Epithelial cell of prostate (primary cell): Measurements from ENCODE around the gene RAB25.
A peak's percentile ranks its signal among the peaks of the same experiment; 100 is the strongest.
"Not testable (repeated sequence)": the region's sequence is repeated elsewhere in the genome, so short reads cannot be mapped to it uniquely, and the experiment has no call there.

Source experiments
- DNase-seq: peaks from one replicate; pipeline ENCODE4 v3.0.0-alpha.2; 2011; ENCODE audit warnings: low read depth, low spot score
- H3K27ac ChIP-seq: fragments of 450-650 bp; 2 replicates; pipeline ENCODE4 v1.5.1; 2017; ENCODE audit warnings: mild to moderate bottlenecking

RAB25 gene

DNA sequence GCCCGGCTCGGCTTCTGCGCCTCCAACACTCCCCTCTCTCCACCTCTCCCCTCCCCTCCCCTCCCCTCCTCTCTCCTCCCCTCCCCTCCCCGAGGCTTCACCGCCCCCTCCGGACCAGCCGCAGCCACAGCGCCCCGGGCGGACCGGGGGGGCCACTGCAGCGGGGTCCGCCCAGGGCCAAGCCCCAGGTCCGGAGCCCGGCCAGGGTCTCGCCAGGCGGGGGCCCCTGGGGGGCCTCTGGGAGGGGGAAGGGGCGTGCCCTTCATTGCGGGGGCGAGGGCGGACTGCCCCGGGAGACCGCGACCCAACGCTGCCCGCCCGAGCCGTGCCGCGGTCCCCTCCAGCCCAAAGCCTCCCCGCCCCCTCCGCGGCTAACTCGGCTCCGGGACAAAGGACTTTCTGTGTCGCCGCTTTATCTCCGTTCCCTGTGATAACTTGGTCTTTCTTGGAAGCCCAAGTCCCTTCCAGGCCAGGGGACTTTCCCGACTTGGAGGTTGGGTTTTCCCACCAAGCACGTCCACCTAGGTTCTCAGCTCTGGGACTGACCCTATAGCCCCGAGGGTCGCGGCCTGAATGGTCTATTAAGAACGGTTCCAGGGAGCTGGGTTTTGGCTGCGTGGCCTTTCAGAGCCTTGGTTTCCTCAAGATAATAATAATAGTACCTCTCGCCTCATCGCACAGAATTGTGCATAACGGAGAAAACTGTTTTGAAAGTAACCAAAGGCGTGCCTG lies 7.0 kb upstream of the RAB25 start, which contains the start of gene UBQLN4:
Gene UBQLN4 (minus strand): TSS at position 31 of the 732 bp plus-strand sequence. CDS start 97 bp downstream, outside the sequence.
- DNase-seq, result no peak
- peak within 1 kb of the TSS; percentile 90 for H3K27ac ChIP-seq

DNA sequence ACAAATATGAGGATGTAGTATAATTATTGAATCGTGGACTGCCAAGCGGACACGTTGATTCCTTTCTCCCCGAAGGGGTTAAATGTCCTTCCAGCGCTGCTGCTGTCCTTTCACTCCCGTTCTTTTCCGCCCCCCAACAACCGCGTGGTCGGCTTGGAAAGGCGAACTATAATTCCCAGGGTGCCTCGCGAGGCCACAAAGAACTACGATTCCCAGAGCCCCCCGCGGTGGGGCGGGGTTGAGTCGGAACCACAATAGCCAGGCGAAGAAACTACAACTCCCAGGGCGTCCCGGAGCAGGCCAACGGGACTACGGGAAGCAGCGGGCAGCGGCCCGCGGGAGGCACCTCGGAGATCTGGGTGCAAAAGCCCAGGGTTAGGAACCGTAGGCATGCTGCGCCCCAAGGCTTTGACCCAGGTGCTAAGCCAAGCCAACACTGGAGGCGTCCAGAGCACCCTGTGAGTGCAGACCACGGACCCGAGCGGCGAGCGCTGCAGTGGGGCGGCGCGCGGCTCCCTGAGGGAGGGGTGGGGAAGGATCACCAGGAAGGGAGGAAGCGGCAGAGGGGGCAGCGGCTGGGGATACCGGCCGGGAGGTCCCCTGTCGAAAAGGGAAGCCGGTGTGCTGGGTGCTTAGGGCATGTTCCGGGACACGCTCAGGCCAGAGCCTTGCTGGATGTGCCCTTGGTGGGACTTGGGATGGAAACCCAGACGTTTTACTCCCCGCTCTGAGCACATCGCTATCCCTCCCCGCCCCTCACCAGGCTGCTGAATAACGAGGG lies 6.3 kb upstream of the RAB25 start, which contains the start of gene LAMTOR2:
Gene LAMTOR2 (plus strand): TSS at position 283 of the 781 bp plus-strand sequence. CDS start 108 bp downstream, at position 391.
- peak; percentile 68 for DNase-seq
- H3K27ac ChIP-seq, result peak within 1 kb of the TSS; percentile 90

DNA sequence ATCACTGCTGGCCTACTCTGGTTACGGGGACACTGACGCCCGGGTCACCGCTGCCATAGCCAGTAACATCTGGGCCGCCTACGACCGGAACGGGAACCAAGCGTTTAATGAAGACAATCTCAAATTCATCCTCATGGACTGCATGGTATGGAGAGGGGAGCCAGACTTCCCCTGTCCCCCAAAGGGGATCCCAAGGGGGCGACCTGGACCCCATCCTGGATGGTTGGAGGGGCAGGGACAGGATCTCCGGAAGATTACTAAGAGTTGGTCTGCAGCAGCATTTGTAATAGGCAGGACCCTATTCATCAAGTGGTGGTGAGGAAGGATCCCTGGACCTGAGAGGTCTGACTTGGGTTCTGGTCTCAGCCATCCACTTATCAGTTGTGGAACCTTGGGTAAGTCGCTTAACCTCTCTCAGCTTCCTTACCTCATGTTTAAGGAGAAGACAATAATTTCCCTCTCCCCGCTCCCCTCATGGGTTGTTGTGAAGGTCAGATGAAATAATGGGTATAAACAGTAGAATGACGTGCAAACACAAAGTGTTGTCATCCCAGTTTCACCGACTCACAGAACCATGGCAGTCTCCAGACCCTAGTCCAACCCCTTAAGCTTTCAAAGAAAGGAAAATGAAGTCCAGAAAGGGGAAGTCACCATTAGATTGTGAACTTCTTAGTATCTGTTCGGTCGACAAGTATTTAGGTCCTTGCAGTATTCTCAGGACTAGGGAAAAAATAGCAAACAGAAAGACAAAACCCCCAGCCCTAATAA lies 5.5 kb upstream of the RAB25 start:
- no peak for DNase-seq
- H3K27ac ChIP-seq, result peak overlapping the region; percentile 90

DNA sequence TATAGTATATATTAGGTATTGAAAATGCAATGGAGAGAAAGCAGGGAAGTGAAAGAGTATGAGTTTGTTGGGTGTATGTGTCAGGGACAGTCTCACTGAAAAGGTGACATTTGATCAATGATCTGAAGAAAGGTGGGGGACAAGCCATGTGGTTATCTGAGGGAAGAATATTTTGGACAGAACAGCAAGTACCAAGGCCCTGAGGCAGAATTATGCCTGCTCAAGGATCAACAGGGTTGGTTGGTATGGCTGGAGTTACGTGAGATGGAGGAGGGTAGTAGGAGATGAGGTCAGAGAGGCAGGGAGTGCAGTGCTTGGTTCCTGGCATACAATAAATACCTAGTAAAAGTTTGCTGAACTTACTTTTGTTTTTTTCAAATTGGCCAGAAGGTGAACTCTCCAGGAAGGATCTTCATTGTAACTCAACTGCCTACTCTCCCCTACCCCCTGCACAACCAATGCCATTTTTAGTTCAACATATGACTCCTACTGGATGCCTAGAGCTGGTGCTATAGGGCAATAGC lies 4.6 kb upstream of the RAB25 start:
- no peak overlapping the region for H3K27ac ChIP-seq
- DNase-seq, result no peak

DNA sequence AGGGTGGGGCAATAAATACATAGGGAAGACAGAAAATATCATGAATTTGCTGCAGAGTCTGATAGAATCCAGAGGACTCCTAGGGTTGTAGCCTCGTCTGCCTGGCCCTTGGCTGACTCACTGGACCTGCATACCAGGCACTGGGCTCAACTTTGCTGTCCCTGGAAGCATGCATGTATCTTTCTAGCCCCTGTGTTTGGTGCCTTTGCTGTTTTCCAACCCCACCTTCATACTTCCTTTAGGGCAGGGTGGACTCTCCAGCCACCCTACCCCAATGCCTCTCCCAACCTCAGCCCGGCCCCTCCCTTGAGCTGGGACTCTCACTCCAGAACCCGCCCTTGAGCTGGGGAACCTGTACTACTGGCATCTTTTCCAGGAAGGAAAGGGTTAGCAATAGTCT lies 1.2 kb downstream of the RAB25 start:
- H3K27ac ChIP-seq, result peak overlapping the region; percentile 87
- no peak for DNase-seq

DNA sequence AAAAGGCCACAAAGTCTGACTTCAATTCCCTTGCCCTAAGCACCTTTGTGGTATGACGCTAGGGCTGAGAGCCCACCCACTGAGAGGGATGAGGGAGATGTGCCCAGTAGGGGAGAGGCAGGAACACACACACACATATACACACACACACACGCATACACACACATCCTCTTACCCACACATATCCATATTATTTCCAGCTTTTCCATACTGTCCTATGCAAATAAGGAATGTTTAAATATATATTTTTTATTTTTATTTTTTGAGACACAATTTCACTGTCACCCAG lies 3.0 kb downstream of the RAB25 start:
- H3K27ac ChIP-seq, result peak overlapping the region; percentile 87
- DNase-seq, result no peak

DNA sequence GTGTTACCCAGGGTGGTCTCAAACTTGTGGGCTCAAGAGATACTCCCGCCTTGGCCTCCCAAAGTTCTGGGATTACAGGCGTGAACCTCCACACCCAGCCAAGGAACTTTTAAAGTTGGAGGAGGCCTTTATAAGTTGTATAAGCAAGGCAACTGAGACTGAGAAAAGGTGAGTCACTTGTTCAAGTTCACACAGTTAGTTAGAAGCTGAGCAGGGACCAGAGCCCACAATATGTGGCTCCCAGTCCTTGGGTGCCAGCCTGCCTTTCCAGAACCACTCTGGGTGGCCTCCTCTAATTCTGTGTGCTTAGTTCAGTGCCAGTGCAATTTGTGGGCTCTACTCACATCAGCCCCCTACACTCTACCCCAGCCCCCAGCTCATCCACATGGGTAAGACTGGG lies 3.7 kb downstream of the RAB25 start:
- H3K27ac ChIP-seq, result no peak overlapping the region
- no peak for DNase-seq

DNA sequence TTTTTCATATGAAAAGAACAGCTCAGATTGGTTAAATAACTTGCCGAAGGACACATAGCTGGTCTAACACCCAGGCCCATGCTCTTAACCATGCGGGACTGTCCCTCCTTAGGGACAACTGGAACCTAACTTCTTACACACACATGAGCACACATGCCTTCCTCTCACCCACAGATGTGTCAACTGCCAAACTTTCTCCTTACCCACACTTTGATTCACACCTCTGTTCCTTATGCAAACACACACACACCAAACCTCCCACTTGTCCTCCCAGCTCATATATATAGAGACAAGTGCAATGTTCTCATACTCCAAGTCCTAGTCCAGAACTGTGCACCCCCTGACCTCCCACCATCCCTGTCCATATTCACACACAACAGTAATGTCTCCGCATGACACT lies 4.3 kb downstream of the RAB25 start:
- no peak for DNase-seq
- no peak overlapping the region for H3K27ac ChIP-seq

DNA sequence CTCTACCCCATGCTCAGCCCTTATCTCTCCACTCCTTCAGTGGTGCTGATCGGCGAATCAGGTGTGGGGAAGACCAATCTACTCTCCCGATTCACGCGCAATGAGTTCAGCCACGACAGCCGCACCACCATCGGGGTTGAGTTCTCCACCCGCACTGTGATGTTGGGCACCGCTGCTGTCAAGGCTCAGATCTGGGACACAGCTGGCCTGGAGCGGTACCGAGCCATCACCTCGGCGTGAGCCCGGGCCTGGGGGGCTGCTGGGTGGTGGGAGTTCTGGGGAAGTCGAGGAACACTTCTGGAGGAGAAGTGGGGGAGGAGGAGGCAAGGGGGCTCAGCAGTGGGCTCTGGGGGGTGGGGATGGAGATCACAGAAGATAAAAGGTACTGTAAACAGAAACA lies 4.9 kb downstream of the RAB25 start:
- no peak overlapping the region for H3K27ac ChIP-seq

DNA sequence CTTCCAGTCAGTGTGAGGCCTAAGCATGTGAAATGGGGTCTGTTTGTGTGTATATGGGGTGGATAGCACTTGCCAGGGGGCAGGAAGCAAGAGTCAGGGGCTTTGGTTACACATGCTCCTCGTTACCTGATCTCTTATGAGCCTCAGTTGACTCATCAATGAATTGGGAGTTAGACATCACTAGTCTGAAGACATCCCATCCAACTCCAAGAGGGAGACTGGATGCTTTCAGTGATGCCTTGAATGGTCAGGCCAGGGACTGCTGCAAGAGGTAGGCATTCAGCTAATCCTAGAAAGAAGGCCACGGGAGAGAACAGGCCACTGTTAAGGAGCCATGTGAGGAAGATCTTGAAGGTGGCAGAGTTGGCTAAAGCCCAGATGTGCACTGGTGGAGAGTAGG lies 6.3 kb downstream of the RAB25 start:
- no peak for DNase-seq
- H3K27ac ChIP-seq, result no peak overlapping the region

More for the DNA sequence above, 4.9 kb downstream of the RAB25 start:
- DNase-seq, result no peak

DNA sequence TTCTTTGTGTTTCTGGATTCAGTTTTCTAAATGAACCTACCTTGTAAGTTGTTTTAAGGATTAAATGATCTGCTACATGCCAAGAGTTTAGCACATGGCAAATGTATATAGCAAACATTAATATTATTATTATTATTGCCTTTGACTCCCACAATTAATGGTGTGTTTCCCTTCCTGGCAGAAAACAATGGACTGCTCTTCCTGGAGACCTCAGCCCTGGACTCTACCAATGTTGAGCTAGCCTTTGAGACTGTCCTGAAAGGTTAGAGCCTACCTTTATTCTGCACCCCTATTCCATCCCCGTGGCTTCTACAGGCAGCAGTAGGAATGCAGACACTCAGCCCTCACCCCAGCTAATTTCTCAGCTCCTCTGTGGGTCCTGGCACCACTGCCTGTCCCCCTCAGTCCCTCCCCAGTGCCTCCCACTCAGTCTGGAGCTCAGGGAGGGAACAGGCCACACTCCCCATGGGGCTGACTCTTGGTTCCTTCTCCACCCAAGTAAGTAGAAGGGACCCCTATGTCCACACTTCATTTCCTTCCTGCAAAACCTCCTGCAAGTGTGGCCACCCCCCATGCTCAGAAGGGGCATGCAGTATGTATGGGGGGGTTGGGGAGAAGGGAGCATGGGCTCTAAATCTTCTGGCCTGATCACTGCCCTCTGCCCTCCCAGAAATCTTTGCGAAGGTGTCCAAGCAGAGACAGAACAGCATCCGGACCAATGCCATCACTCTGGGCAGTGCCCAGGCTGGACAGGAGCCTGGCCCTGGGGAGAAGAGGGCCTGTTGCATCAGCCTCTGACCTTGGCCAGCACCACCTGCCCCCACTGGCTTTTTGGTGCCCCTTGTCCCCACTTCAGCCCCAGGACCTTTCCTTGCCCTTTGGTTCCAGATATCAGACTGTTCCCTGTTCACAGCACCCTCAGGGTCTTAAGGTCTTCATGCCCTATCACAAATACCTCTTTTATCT lies 8.8 kb downstream of the RAB25 start:
- no peak overlapping the region for H3K27ac ChIP-seq

DNA sequence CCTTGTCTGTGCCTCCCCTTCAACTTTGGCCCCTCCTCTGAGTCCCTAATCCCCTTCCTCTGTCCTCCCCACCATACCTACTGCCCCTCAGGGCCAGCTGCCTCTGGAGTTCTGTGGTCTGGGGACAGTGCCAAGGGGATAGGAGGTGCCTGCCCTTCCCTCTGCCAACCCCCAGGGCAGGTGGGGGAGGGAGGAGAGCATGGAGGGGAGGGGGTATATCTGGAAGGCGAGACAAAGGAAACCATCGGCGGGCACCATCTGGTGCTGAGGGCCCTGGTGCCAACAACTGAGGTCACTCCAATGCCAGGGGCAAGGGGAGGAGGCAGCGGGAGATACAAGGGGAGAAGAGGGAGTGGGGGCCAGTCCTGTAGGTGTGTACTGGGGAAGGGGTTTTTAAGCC lies 9.6 kb downstream of the RAB25 start:
- DNase-seq, result no peak

More for the DNA sequence above, 8.8 kb downstream of the RAB25 start:
- no peak for DNase-seq

DNA sequence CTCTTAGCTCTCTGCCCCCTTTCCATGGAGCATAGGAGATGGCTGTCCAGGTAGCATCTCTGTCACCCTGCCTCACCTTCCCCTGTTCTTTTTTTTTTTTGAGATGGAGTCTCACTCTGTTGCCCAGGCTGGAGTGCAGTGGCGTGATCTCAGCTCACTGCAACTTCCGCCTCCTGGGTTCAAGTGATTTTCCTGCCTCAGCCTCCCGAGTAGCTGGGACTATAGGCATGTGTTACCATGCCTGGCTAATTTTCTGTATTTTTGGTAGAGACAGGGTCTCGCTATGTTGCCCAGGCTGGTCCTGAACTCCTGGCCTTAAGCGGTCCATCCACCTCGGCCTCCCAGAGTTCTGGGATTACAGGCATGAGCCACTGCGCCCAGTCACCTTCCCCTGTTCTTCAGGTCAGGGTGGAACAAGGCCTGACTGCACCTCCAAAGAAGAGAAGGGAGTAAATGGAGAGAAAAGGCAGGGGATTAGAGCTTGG lies 10.4 kb downstream of the RAB25 start:
- DNase-seq, H3K27ac ChIP-seq: not testable (repeated sequence)

More for the DNA sequence above, 9.6 kb downstream of the RAB25 start:
- no peak overlapping the region for H3K27ac ChIP-seq

DNA sequence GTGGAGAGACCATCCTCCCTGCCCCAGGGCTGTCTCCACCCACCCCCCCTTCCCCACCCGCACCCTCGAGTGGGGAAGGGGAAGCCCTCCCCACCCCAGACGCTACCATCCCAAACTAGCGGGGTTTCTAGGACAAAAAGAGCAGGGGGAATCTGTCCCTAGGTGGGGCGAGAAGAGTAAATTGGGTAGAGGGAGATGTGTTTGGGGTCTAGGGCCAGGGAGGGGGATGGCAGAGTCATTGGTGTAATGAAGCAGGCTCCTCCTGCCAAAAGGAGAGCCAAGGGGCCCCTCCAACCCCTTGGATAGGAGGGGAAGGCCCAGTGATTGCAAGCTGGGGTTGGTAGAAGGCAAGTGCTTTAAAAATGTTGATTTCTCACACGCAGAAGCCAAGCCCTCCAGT lies 11.3 kb downstream of the RAB25 start:
- no peak overlapping the region for H3K27ac ChIP-seq
- DNase-seq, result no peak

DNA sequence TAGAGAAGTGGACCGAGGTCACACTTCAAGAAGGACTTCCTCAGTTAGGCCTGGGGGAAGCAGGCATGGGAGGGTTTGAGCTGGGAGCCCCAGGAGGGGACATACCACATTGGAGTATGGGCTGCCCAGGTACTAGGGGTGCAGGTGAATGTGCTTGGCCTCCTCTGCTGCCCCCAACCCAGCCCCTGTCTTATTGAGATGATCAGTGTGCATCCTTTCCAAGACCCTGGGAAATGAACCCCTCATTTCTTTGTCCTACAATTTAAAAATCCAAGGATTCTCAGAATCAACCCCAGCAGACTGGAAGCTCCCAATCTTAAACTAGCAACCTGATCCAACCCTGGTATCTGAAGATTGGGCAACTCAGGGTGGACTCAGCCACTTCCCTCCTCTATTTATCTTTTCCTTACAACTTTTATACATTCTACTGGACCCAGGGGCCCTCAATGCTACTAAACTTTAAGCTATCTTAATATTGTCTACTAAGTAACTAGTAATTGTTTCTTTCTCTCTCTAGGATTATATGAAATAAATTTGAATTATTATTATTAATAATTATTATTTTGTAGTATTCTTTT lies 12.2 kb downstream of the RAB25 start:
- no peak for DNase-seq
- H3K27ac ChIP-seq, result no peak overlapping the region

DNA sequence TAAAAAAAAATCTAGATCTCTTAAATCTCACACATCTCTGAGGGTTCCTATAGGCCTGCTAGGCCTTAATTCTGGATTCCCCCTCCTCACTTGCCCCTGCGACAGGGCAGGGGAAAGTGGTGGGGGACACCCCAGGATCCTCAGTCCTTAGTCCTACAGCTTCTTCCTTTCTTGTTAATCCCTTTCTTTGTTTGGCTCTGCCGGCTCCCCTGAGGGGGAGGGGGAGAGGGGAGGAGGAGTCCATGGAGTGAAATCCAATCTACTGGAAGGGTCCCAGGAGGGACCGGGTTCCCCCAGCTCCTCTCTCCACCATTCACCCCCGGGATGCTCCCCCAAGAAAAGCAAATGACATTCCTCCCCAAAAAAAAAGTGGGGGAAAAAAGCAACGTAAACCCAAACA lies 12.8 kb downstream of the RAB25 start:
- no peak overlapping the region for H3K27ac ChIP-seq
- no peak for DNase-seq

DNA sequence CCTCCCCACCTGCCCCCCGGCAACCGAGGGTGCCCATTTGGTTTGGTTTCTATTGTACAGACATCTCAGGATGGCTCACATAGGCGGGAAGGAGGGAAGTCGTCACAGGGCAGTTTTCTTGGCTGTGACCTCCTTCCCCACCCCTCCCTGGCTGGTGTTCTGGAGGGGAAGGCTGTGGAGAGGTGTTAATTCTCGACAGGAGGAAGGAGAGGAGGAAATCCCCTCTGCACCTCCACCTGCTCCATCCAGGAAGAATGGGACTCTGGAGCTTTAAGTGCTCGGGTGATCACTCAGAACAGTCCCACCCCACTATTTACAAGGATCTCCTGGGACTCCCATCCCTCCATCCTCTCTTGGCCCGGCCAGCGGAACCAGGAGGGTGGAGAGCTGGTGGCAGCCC lies 13.7 kb downstream of the RAB25 start:
- H3K27ac ChIP-seq, result no peak overlapping the region
- DNase-seq, result no peak

DNA sequence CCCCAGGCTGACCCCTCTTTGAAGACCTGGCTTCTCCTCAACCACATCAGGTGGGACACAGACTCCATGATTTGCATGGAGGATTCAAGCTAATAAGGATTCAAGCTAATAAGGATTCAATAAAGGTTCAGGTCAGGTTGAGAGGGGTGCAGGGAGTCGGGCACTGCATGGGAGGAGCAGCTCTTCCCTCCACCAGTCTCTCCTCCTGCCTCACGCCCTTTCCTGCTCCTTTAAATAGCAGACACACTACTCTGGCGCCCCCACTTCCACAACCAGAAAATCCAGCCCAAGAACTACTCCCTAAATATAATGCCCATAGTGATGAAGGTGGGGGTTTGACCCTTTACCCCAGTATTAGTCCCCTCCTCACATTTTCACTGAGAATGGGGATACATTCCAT lies 14.2 kb downstream of the RAB25 start:
- DNase-seq, result no peak
- no peak overlapping the region for H3K27ac ChIP-seq

DNA sequence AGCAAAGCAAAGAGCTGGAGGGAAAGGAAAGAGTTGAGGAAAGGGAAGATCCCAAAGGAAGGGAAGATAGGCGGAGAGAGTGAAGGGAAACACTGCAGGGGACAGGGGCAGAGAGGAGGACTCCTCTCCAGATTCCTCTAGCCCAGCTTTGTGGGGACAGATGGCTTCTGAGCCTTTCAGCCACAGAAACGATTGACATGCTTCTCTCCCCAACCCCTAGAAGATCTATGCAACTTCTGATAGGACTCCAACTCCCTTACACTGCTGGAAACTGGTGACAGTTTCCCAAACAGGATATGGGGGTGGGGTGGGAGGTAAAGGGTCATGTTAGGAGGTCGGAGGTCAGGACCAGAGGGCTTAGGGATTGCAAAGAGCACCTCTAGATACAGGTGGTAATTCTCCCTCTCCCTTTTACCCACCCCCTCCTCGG lies 14.8 kb downstream of the RAB25 start:
- DNase-seq, result no peak
- no peak overlapping the region for H3K27ac ChIP-seq
